ENCODE measurements around the gene CAMKK1. TPM values are rescaled to one million over a fixed set of nuclear protein-coding genes. Genes with fewer than 3 reads are reported as not detected.

The CAMKK1 gene
- total and polyA plus RNA-seq, 2 donors (not counting 1 experiment from before 2014, with no cell fraction given): 4.5 to 35.9 TPM

GRCh38 chr17:3870871-3871306 lies 22.0 kb downstream of the CAMKK1 start:
- Mint-ChIP-seq H3K27ac (no peak overlapping the region), H3K4me3 (peak overlapping the region; percentile 42), H3K4me1 (peaks cover 5% of the 10 kb centered on the region), H3K9me3 (ENCODE audit: insufficient read depth) (no peaks in the 10 kb centered on the region), H3K27me3 (no peaks in the 10 kb centered on the region)
- Histone ChIP-seq H3K9ac (ENCODE audit: low read length) (no peak overlapping the region), H3K4me2 (replicated peaks; ENCODE audit: low read depth, low read length, poor library complexity, severe bottlenecking) (peak overlapping the region; percentile 78), H3K4me3 (ENCODE audit: control extremely low read depth in 1 of 5, extremely low read depth in 1 of 5, insufficient read depth in 1 of 5, low read depth in 2 of 5, low read length in 4 of 5) (no peak overlapping the region), H3K9me3 (ENCODE audit: control extremely low read depth in 1 of 3, control insufficient read depth in 2 of 3, insufficient read depth in 1 of 3, low read length in 2 of 3) (no peaks in the 10 kb centered on the region), H2AFZ (ENCODE audit: insufficient read depth, low read depth, low read length, poor library complexity, severe bottlenecking) (peak overlapping the region; percentile 83), H3K27ac (ENCODE audit: low read length in 2 of 2) (peak overlapping the region in 1 of 2 donors; percentile 92), H4K20me1 (ENCODE audit: control insufficient read depth, insufficient read depth, low read length, poor library complexity, severe bottlenecking) (no peaks in the 10 kb centered on the region), H3K79me2 (ENCODE audit: control insufficient read depth, insufficient read depth, low read length) (no peaks in the 10 kb centered on the region), H3K27me3 (replicated peaks in 1 of 4; ENCODE audit: control extremely low read depth in 1 of 4, control insufficient read depth in 3 of 4, insufficient read depth in 4 of 4, low read length in 3 of 4) (no peaks in the 10 kb centered on the region), H3K36me3 (replicated peaks in 1 of 2; ENCODE audit: control extremely low read depth in 1 of 2, control insufficient read depth in 1 of 2, extremely low read depth in 1 of 2, insufficient read depth in 2 of 2, low read length in 1 of 2) (peaks cover 0 to 7% of the 10 kb centered on the region in 2 experiments), H3K4me1 (ENCODE audit: control insufficient read depth in 2 of 2, insufficient read depth in 2 of 2, low read length in 2 of 2) (peaks cover 6 to 9% of the 10 kb centered on the region in 2 donors)
- ChIA-PET POLR2A (interaction anchor here (0.7 kb wide), 1 partner anchor 9 kb away, joined by 3 read pairs; no protein-coding TSS in a partner anchor), CTCF (interaction anchor here (1.2 kb wide), 1 partner anchor 25 kb away, joined by 4 read pairs; the partner anchor contains the start of gene NCBP3)
- ATAC-seq (ENCODE audit: low read depth) (no peak), DNase-seq (no peak)
- WGBS (ENCODE audit: insufficient coverage): 63% methylated on average over 9 of the region's 11 CpGs
- TF ChIP-seq EZH2 (IDR thresholded peaks at IDR 0.05; ENCODE audit: borderline replicate concordance, insufficient read depth, low read depth, low read length, poor library complexity, severe bottlenecking) (no peak), CTCF (IDR thresholded peaks at IDR 0.05) (no peak)
- intact Hi-C loops (cut with micrococcal nuclease): no loop called here

- Histone ChIP-seq H2AFZ (ENCODE audit: insufficient read depth, low read depth, low read length, poor library complexity, severe bottlenecking) (no peak overlapping the region), H3K27ac (ENCODE audit: low read length in 2 of 2) (no peak overlapping the region), H3K4me2 (replicated peaks; ENCODE audit: low read depth, low read length, poor library complexity, severe bottlenecking) (no peak overlapping the region), H3K27me3 (replicated peaks in 1 of 4; ENCODE audit: control extremely low read depth in 1 of 4, control insufficient read depth in 3 of 4, insufficient read depth in 4 of 4, low read length in 3 of 4) (no peaks in the 10 kb centered on the region), H3K9ac (ENCODE audit: low read length) (no peak overlapping the region), H3K4me1 (ENCODE audit: control insufficient read depth in 2 of 2, insufficient read depth in 2 of 2, low read length in 2 of 2) (peaks cover 6 to 9% of the 10 kb centered on the region in 2 donors), H3K36me3 (replicated peaks in 1 of 2; ENCODE audit: control extremely low read depth in 1 of 2, control insufficient read depth in 1 of 2, extremely low read depth in 1 of 2, insufficient read depth in 2 of 2, low read length in 1 of 2) (peaks cover 0 to 2% of the 10 kb centered on the region in 2 experiments), H3K4me3 (ENCODE audit: control extremely low read depth in 1 of 5, extremely low read depth in 1 of 5, insufficient read depth in 1 of 5, low read depth in 2 of 5, low read length in 4 of 5) (no peak overlapping the region), H3K79me2 (ENCODE audit: control insufficient read depth, insufficient read depth, low read length) (no peaks in the 10 kb centered on the region), H3K9me3 (ENCODE audit: control extremely low read depth in 1 of 3, control insufficient read depth in 2 of 3, insufficient read depth in 1 of 3, low read length in 2 of 3) (no peaks in the 10 kb centered on the region), H4K20me1 (ENCODE audit: control insufficient read depth, insufficient read depth, low read length, poor library complexity, severe bottlenecking) (no peaks in the 10 kb centered on the region)
- no peaks in the 10 kb centered on the region for H3K9me3 Mint-ChIP-seq (ENCODE audit: insufficient read depth)
- 93% methylated on average over 11 of the region's 11 CpGs for WGBS (ENCODE audit: insufficient coverage)
- CTCF ChIA-PET: interaction anchor here (1.9 to 6.9 kb wide), 2 partner anchors 45 to 136 kb away, joined by 4 to 53 read pairs; no protein-coding TSS in a partner anchor
- no peak for DNase-seq
- TF ChIP-seq CTCF (IDR thresholded peaks at IDR 0.05) (no peak), EZH2 (IDR thresholded peaks at IDR 0.05; ENCODE audit: borderline replicate concordance, insufficient read depth, low read depth, low read length, poor library complexity, severe bottlenecking) (no peak)
- ATAC-seq (ENCODE audit: low read depth): no peak
- H3K4me3 Mint-ChIP-seq: no peak overlapping the region
- peaks cover 5% of the 10 kb centered on the region for H3K4me1 Mint-ChIP-seq
- intact Hi-C loops (cut with micrococcal nuclease): no loop called here
- H3K27ac Mint-ChIP-seq: no peak overlapping the region
- no peaks in the 10 kb centered on the region for H3K27me3 Mint-ChIP-seq
- POLR2A ChIA-PET: no interaction called here
These were observed 25.2 kb downstream of the CAMKK1 start for GRCh38 chr17:3867606-3868005.

Data from B cell (primary cell).